ENCODE measurements around the gene KRTAP5-7. TPM values are rescaled to one million over a fixed set of nuclear protein-coding genes. Genes with fewer than 3 reads are reported as not detected.
A peak's percentile ranks its signal among the peaks of the same experiment; 100 is the strongest.

The KRTAP5-7 gene
- total RNA-seq, 1 experiment from 2014 or later: not detected

DNA sequence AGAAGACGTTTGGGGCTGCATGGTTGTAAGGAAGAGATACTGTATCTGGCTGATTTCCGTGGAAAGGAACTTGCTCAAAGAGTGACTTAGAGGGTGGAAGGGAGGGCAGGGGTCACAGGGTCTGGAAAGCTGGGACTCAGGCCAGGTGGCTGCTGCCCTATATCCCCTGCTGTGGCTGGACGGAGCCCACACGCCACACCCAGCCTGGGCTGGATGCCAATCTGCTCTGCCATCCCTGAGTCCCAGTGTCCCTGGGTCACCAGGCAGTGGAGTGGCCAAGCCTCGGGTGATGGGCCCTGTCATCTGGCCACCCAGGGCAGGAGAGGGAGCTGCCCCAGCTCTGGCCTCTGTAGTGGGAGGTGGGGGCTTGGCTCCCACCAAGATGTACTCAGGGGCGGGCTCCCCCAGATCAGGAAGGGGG is 26.5 kb upstream of the KRTAP5-7 start:
- Histone ChIP-seq H3K27ac (ENCODE audit: low read depth, low read length) (no peak overlapping the region), H2AFZ (ENCODE audit: low read depth, low read length, poor library complexity, severe bottlenecking) (no peak overlapping the region), H3K9me2 (ENCODE audit: insufficient read depth) (no peaks in the 10 kb centered on the region), H3K4me1 (ENCODE audit: control insufficient read depth in 1 of 2, insufficient read depth in 2 of 2, low read length in 2 of 2) (peaks cover 11 to 12% of the 10 kb centered on the region in 2 experiments; a peak in 3 of 4 replicates), H3K4me2 (ENCODE audit: low read length) (peak overlapping the region; percentile 45), H3K79me2 (ENCODE audit: insufficient read depth, low read length) (no peaks in the 10 kb centered on the region), H3K27me3 (ENCODE audit: insufficient read depth, low read length) (no peaks in the 10 kb centered on the region), H3K9ac (ENCODE audit: low read length) (no peak overlapping the region), H4K20me1 (ENCODE audit: insufficient read depth) (no peaks in the 10 kb centered on the region), H3K36me3 (ENCODE audit: control insufficient read depth in 1 of 2, insufficient read depth in 2 of 2, low read length in 2 of 2) (peaks cover 9 to 12% of the 10 kb centered on the region in 2 experiments; a peak in 1 of 4 replicates), H3K9me3 (ENCODE audit: control insufficient read depth in 1 of 2, insufficient read depth in 1 of 2, low read depth in 1 of 2, low read length in 2 of 2) (no peaks in the 10 kb centered on the region), H3K4me3 (replicated peaks in 1 of 2; ENCODE audit: low read depth in 1 of 2, low read length in 2 of 2) (no peak overlapping the region)
- ATAC-seq (peak; percentile 85), DNase-seq (ENCODE audit: low read depth, low spot score) (peak; percentile 2)
- BruUV-seq (replicated peaks): no TSS peak
- no peak for TF ChIP-seq JUND (IDR thresholded peaks at IDR 0.05)
- TF ChIP-seq SP1 (IDR thresholded peaks at IDR 0.05; ENCODE audit: low read depth): no peak
- TF ChIP-seq CTCF (IDR thresholded peaks at IDR 0.05 in 2 of 3, conservative IDR thresholded peaks at IDR 0.05 in 1 of 3; ENCODE audit: borderline replicate concordance in 1 of 3, insufficient read depth in 1 of 3, low read depth in 2 of 3, low read length in 2 of 3): no peak
- no peak for TF ChIP-seq POLR2A (IDR thresholded peaks at IDR 0.05; ENCODE audit: borderline replicate concordance, extremely low read depth, insufficient read depth, insufficient read length)
- no peak for TF ChIP-seq EGR1 (IDR thresholded peaks at IDR 0.05; ENCODE audit: low read depth)
- TF ChIP-seq EZH2phosphoT487 (IDR thresholded peaks at IDR 0.05; ENCODE audit: borderline replicate concordance): no peak
- POLR2A ChIA-PET: no interaction called here
- RAD21 ChIA-PET (ENCODE audit: low non-redundant PET in 1 of 2, low total read pairs in 2 of 2, uncharacterized antibody in 2 of 2, unreplicated experiment in 2 of 2): no interaction called here
- intact Hi-C loops (cut with micrococcal nuclease): no loop called here
- CTCF ChIA-PET: no interaction called here

DNA sequence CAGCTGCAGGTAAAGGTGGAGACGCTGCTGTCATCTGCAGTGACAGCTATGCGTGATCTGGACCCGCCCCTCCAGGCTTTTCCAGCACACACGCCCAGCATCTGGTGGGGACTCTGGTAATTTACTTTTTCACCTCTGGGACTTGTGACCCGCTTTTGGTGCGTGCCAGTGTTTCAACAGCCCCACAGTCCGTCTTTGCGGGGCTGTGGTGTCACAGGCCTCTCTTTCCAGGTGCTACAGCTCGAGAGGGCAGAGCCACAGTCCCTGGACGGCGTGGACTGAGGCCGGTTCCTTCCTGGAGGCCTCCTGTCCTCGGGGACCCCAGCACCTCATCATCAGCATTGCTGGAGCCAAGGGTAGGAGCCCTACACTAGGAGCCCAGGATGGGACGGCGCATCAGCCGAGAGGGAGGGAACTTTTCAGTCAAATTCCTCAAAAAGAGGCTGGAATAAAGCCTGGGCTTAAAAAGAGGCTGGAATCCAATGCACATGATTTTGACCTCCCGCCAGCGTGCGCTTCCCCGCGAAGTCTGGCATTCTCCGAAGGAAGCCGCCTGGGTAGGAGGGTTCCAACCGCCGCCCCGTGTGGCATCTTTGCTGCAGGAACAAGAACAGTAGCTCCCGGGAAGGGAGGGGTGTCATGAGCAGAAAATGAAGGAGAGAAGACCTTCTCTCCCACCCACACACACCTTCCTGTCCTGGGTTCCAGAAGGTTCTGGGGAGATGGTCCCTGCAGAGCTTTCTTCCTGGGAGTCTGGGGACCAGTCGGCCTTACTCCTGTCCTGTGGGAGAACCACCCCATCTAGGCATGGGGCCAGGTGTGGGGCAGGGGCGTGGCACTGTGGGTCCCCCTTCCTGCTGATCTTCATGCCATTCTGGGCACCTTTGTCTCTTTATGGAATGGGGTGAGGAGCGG is 25.7 kb upstream of the KRTAP5-7 start:
- Histone ChIP-seq H3K9ac (ENCODE audit: low read length) (no peak overlapping the region), H3K36me3 (ENCODE audit: control insufficient read depth in 1 of 2, insufficient read depth in 2 of 2, low read length in 2 of 2) (peaks cover 9 to 12% of the 10 kb centered on the region in 2 experiments; a peak in 1 of 4 replicates), H3K27ac (ENCODE audit: low read depth, low read length) (no peak overlapping the region), H3K79me2 (ENCODE audit: insufficient read depth, low read length) (no peaks in the 10 kb centered on the region), H3K4me1 (ENCODE audit: control insufficient read depth in 1 of 2, insufficient read depth in 2 of 2, low read length in 2 of 2) (peaks cover 11 to 12% of the 10 kb centered on the region in 2 experiments; a peak in 3 of 4 replicates), H4K20me1 (ENCODE audit: insufficient read depth) (no peaks in the 10 kb centered on the region), H2AFZ (ENCODE audit: low read depth, low read length, poor library complexity, severe bottlenecking) (no peak overlapping the region), H3K4me3 (replicated peaks in 1 of 2; ENCODE audit: low read depth in 1 of 2, low read length in 2 of 2) (no peak overlapping the region), H3K9me2 (ENCODE audit: insufficient read depth) (no peaks in the 10 kb centered on the region), H3K4me2 (ENCODE audit: low read length) (peak overlapping the region; percentile 45), H3K27me3 (ENCODE audit: insufficient read depth, low read length) (no peaks in the 10 kb centered on the region), H3K9me3 (ENCODE audit: control insufficient read depth in 1 of 2, insufficient read depth in 1 of 2, low read depth in 1 of 2, low read length in 2 of 2) (no peaks in the 10 kb centered on the region)
- POLR2A ChIA-PET: no interaction called here
- BruUV-seq (replicated peaks): no TSS peak
- DNase-seq (ENCODE audit: low read depth, low spot score): no peak
- no peak for TF ChIP-seq CTCF (IDR thresholded peaks at IDR 0.05 in 2 of 3, conservative IDR thresholded peaks at IDR 0.05 in 1 of 3; ENCODE audit: borderline replicate concordance in 1 of 3, insufficient read depth in 1 of 3, low read depth in 2 of 3, low read length in 2 of 3)
- no peak for TF ChIP-seq SRF (IDR thresholded peaks at IDR 0.05; ENCODE audit: low read depth)
- TF ChIP-seq POLR2A (IDR thresholded peaks at IDR 0.05; ENCODE audit: borderline replicate concordance, extremely low read depth, insufficient read depth, insufficient read length): no peak
- TF ChIP-seq, protein P1, sequence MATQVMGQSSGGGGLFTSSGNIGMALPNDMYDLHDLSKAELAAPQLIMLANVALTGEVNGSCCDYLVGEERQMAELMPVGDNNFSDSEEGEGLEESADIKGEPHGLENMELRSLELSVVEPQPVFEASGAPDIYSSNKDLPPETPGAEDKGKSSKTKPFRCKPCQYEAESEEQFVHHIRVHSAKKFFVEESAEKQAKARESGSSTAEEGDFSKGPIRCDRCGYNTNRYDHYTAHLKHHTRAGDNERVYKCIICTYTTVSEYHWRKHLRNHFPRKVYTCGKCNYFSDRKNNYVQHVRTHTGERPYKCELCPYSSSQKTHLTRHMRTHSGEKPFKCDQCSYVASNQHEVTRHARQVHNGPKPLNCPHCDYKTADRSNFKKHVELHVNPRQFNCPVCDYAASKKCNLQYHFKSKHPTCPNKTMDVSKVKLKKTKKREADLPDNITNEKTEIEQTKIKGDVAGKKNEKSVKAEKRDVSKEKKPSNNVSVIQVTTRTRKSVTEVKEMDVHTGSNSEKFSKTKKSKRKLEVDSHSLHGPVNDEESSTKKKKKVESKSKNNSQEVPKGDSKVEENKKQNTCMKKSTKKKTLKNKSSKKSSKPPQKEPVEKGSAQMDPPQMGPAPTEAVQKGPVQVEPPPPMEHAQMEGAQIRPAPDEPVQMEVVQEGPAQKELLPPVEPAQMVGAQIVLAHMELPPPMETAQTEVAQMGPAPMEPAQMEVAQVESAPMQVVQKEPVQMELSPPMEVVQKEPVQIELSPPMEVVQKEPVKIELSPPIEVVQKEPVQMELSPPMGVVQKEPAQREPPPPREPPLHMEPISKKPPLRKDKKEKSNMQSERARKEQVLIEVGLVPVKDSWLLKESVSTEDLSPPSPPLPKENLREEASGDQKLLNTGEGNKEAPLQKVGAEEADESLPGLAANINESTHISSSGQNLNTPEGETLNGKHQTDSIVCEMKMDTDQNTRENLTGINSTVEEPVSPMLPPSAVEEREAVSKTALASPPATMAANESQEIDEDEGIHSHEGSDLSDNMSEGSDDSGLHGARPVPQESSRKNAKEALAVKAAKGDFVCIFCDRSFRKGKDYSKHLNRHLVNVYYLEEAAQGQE (IDR thresholded peaks at IDR 0.05; ENCODE audit: low read depth): no peak
- TF ChIP-seq EZH2phosphoT487 (IDR thresholded peaks at IDR 0.05; ENCODE audit: borderline replicate concordance): no peak
- no peak for TF ChIP-seq ZFX (IDR thresholded peaks at IDR 0.05)
- TF ChIP-seq SP1 (IDR thresholded peaks at IDR 0.05; ENCODE audit: low read depth): no peak
- no peak for TF ChIP-seq EGR1 (IDR thresholded peaks at IDR 0.05; ENCODE audit: low read depth)
- ATAC-seq: 0 out of 2 replicates have a peak, but pooled peaks have one; percentile 18
- CTCF ChIA-PET: no interaction called here
- intact Hi-C loops (cut with micrococcal nuclease): no loop called here
- RAD21 ChIA-PET (ENCODE audit: low non-redundant PET in 1 of 2, low total read pairs in 2 of 2, uncharacterized antibody in 2 of 2, unreplicated experiment in 2 of 2): no interaction called here
